GM21526 (cell line): Measurements from ENCODE around the gene SH3BP5.
A peak's percentile ranks its signal among the peaks of the same experiment; 100 is the strongest.

Source experiments
- ATAC-seq: cut with Tn5 transposase; IDR thresholded peaks from one replicate; pipeline ENCODE4 v1.9.1; 2021; ENCODE audit warnings: moderate library complexity; ENCODE audit not compliant: unreplicated experiment, low FRiP score

Gene SH3BP5

GRCh38 chr3:15216501-15216900, 115.9 kb downstream of the SH3BP5 start:
- ATAC-seq = no peak

GRCh38 chr3:15215996-15216395, 116.4 kb downstream of the SH3BP5 start:
- no peak for ATAC-seq

- ATAC-seq = no peak
Measured at GRCh38 chr3:15214758-15215157, 117.6 kb downstream of the SH3BP5 start.

- ATAC-seq = no peak
Measured at GRCh38 chr3:15211937-15212336, 120.4 kb downstream of the SH3BP5 start.

- ATAC-seq = no peak
Measured at GRCh38 chr3:15207836-15208504, 124.4 kb downstream of the SH3BP5 start.

GRCh38 chr3:15206662-15207576, 125.5 kb downstream of the SH3BP5 start:
- peak; percentile 27 for ATAC-seq

- ATAC-seq = peak; percentile 85
Measured at GRCh38 chr3:15205934-15206661, 126.3 kb downstream of the SH3BP5 start, which contains the start of gene CAPN7. CAPN7 (plus strand) TSS chr3:15206246; CDS start chr3:15206496, 250 bp downstream.

GRCh38 chr3:15205482-15205933, 126.9 kb downstream of the SH3BP5 start:
- no peak for ATAC-seq
